OCI-LY7 (cell line): ENCODE results near the gene GLT8D2. TPM values are rescaled to one million over a fixed set of nuclear protein-coding genes. Genes with fewer than 3 reads are reported as not detected.

ENCODE experiments used
- BruUV-seq: library from RNA; stranded (reverse); fragments of 400-500 nt; replicated peaks from 2 replicates; lab custom pipeline; 2021; lab: Mats Ljungman, UMichigan
- CTCF ChIA-PET: fragments of 300-600 bp; sonication (Branson Sonifier 250); formaldehyde crosslinking; loops from one replicate; lab custom pipeline; 2022; ENCODE audit warnings: antibody characterized with exemption; ENCODE audit not compliant: unreplicated experiment; lab: Charles Lee
- POLR2A ChIA-PET: fragments of 300-600 bp; sonication (Branson Sonifier 250); formaldehyde crosslinking; loops from one replicate; lab custom pipeline; 2022; ENCODE audit warnings: antibody characterized with exemption; lab: Charles Lee
- DNase-seq: peaks from one replicate; pipeline ENCODE4 v3.0.0-alpha.2; 2015; ENCODE audit warnings: low spot score
- H2AFZ ChIP-seq: fragments of 200-600 bp; sonication (generic), shearing (Covaris generic); 2 replicates; pipeline ENCODE4 v1.6.1; 2014; ENCODE audit warnings: mild to moderate bottlenecking, antibody characterized with exemption, low read length, moderate library complexity
- H3K27ac ChIP-seq: fragments of 200-600 bp; sonication (generic); 2 replicates; pipeline ENCODE4 v1.5.1; 2014; ENCODE audit warnings: mixed run types, low read depth, mild to moderate bottlenecking, moderate library complexity, low read length, inconsistent platforms; ENCODE audit not compliant: poor library complexity, severe bottlenecking
- H3K36me3 ChIP-seq: fragments of 200-600 bp; sonication (generic); 2 replicates; pipeline ENCODE4 v1.6.1; 2014; ENCODE audit warnings: mild to moderate bottlenecking, antibody characterized with exemption, low read length, moderate library complexity, mixed read lengths; ENCODE audit not compliant: insufficient read depth
- H3K4me1 ChIP-seq: fragments of 200-600 bp; sonication (generic); 2 replicates; pipeline ENCODE4 v1.5.1; 2014; ENCODE audit warnings: mild to moderate bottlenecking, low read length; ENCODE audit not compliant: insufficient read depth, poor library complexity, severe bottlenecking
- H3K4me2 ChIP-seq: fragments of 200-600 bp; sonication (generic); 2 replicates; pipeline ENCODE4 v1.6.1; 2014; ENCODE audit warnings: mild to moderate bottlenecking, low read length
- H3K4me3 ChIP-seq: fragments of 200-600 bp; sonication (generic); 2 replicates; pipeline ENCODE4 v1.5.1; 2014; ENCODE audit warnings: mild to moderate bottlenecking, low read depth, low read length; ENCODE audit not compliant: poor library complexity, severe bottlenecking
- H3K79me2 ChIP-seq: fragments of 200-600 bp; sonication (generic); 2 replicates; pipeline ENCODE4 v1.6.1; 2016; ENCODE audit warnings: low read depth, mild to moderate bottlenecking, low read length, moderate library complexity, mixed read lengths; ENCODE audit not compliant: insufficient read depth
- H3K9me2 ChIP-seq: fragments of 200-600 bp; sonication (generic); 2 replicates; pipeline ENCODE4 v1.6.1; 2016; ENCODE audit warnings: mild to moderate bottlenecking, low read length, mixed read lengths; ENCODE audit not compliant: insufficient read depth
- H3K9me3 ChIP-seq: fragments of 200-600 bp; sonication (generic); 2 replicates; pipeline ENCODE4 v1.6.1; 2014; ENCODE audit warnings: mild to moderate bottlenecking, mixed run types, low read length, mixed read lengths
- H4K20me1 ChIP-seq: fragments of 200-600 bp; sonication (generic); 2 replicates; pipeline ENCODE4 v1.6.1; 2014; ENCODE audit warnings: mild to moderate bottlenecking, antibody characterized with exemption, low read length, moderate library complexity, mixed read lengths; ENCODE audit not compliant: insufficient read depth
- EZH2phosphoT487 ChIP-seq: fragments of 200-600 bp; sonication (generic); IDR thresholded peaks from 2 replicates; pipeline ENCODE4 v1.6.1; 2018; ENCODE audit warnings: low read depth, borderline replicate concordance, mild to moderate bottlenecking, mixed run types, antibody characterized with exemption, low read length, moderate library complexity, mixed read lengths
- intact Hi-C: fragments of 100-400 bp; cut with micrococcal nuclease; formaldehyde crosslinking; loops from one replicate; pipeline ENCODE4 v1.10.0; 2022; ENCODE audit not compliant: unreplicated experiment
- total RNA-seq, 2 experiments: library from RNA; depleted of rRNA in 1 of 2; stranded (reverse); fragments of >200 nt in 1 of 2; shearing (Covaris generic) in 1 of 2; gene quantifications; 2 replicates each; pipeline ENCODE4 v1.2.3, GENCODE V29; 2014 to 2022
- TF ChIP-seq, protein P1 (sequence below): fragments of 200-600 bp; sonication (generic); conservative IDR thresholded peaks from 2 replicates; pipeline ENCODE4 v1.5.1; 2014; ENCODE audit warnings: mild to moderate bottlenecking, antibody characterized with exemption, low read length, moderate library complexity, mixed read lengths

GLT8D2 gene
- total RNA-seq, 2 experiments from 2014 or later: not detected

DNA sequence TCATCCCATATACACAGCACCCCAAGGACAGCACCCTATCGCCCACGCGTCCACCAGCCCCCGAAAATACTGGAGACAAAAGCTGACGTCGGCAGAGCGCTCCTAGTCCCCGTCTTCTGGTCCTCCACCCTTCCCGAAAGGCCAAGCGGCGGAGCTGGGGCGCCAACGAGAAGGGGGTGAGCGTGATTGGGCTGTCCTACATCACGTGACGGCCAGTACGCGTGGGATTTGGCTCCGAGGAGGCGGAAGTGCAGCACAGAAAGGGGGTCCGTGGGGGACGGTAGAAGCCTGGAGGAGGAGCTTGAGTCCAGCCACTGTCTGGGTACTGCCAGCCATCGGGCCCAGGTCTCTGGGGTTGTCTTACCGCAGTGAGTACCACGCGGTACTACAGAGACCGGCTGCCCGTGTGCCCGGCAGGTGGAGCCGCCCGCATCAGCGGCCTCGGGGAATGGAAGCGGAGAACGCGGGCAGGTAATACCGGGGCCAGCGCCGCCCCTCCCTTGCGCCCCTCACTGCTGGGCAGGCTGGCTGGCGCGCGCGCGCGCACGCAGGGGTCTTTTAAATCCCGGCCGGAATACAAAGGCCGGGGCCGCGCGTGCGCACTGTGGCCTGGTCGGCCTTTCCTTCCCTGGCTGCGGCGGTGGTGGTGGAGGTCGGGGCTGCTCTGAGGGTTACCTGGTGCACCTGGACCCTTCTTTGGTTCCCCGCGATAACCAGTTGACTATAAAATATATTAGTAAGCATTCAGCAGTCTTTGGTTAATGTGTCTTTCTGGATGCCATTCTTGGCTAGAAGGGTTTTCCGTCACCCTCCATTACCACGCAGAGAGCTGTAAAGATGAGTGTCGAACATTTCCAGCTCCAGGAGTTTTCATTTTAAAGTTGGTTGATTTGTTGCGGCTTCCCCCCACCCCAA, 84.1 kb downstream of the GLT8D2 start, which contains the start of gene TDG:
TDG (plus strand) TSS at position 283 of the 915 bp plus-strand sequence; CDS start at position 449, 166 bp downstream.
- no TSS peak for BruUV-seq
- ChIA-PET CTCF (interaction anchor here (0.6 to 1.6 kb wide), 2 partner anchors 9 to 12 kb away, joined by 3 to 5 read pairs; a partner anchor contains a TSS), POLR2A (interaction anchor here (0.6 to 5.3 kb wide), 15 partner anchors 8 to 322 kb away, joined by 3 to 52 read pairs (median 6); partner anchors contain the start of genes HSP90B1 and NFYB)
- no peak for TF ChIP-seq EZH2phosphoT487
- TF ChIP-seq, protein P1, sequence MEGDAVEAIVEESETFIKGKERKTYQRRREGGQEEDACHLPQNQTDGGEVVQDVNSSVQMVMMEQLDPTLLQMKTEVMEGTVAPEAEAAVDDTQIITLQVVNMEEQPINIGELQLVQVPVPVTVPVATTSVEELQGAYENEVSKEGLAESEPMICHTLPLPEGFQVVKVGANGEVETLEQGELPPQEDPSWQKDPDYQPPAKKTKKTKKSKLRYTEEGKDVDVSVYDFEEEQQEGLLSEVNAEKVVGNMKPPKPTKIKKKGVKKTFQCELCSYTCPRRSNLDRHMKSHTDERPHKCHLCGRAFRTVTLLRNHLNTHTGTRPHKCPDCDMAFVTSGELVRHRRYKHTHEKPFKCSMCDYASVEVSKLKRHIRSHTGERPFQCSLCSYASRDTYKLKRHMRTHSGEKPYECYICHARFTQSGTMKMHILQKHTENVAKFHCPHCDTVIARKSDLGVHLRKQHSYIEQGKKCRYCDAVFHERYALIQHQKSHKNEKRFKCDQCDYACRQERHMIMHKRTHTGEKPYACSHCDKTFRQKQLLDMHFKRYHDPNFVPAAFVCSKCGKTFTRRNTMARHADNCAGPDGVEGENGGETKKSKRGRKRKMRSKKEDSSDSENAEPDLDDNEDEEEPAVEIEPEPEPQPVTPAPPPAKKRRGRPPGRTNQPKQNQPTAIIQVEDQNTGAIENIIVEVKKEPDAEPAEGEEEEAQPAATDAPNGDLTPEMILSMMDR: peak; percentile 28; the same call in 1 of the 2 replicates
- peaks cover 73% of the 10 kb centered on the region for H3K79me2 ChIP-seq
- H3K4me1 ChIP-seq: peaks cover 40% of the 10 kb centered on the region
- peaks cover 35% of the 10 kb centered on the region for H3K36me3 ChIP-seq
- H4K20me1 ChIP-seq: peaks cover 11% of the 10 kb centered on the region; the same call in 1 of the 2 replicates
- H2AFZ ChIP-seq: peak within 1 kb of the TSS; percentile 72
- H3K4me3 ChIP-seq: peak within 1 kb of the TSS; percentile 87
- DNase-seq: peak; percentile 98
- intact Hi-C loops: loop anchor here (1.0 to 2.0 kb wide), 3 partner anchors 9 to 321 kb away; partner anchors contain the start of gene HSP90B1
- peak within 1 kb of the TSS; percentile 95 for H3K4me2 ChIP-seq
- no peaks in the 10 kb centered on the region for H3K9me3 ChIP-seq
- H3K27ac ChIP-seq: peak within 1 kb of the TSS; percentile 69
- no peaks in the 10 kb centered on the region for H3K9me2 ChIP-seq

DNA sequence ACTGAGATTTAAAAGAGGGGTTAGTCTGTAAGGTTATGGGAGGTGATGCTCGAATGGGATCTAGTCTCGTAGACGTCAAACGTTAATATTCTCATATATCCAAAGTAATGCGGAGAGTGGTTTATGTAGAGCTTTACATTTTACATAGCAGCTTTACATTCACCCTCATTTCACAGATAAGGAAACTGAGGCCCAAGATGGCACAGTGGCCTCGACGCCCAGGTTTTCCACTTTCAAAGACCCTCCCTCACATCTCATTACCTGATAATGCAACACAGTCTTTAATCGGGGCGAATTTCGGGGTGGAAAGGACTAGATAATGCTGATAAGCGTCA, 84.8 kb downstream of the GLT8D2 start:
- Histone ChIP-seq H3K27ac (peak overlapping the region; percentile 69), H3K79me2 (peaks cover 66% of the 10 kb centered on the region), H4K20me1 (peaks cover 10% of the 10 kb centered on the region; the same call in 1 of the 2 replicates), H2AFZ (peak overlapping the region; percentile 72), H3K9me3 (no peaks in the 10 kb centered on the region), H3K9me2 (no peaks in the 10 kb centered on the region), H3K4me1 (peaks cover 40% of the 10 kb centered on the region), H3K4me2 (peak overlapping the region; percentile 95), H3K4me3 (peak overlapping the region; percentile 87), H3K36me3 (peaks cover 31% of the 10 kb centered on the region)
- ChIA-PET CTCF (interaction anchor here (0.6 to 1.6 kb wide), 3 partner anchors 9 to 36 kb away, joined by 3 to 5 read pairs (median 4); a partner anchor contains a TSS), POLR2A (interaction anchor here (0.8 to 5.3 kb wide), 11 partner anchors 9 to 322 kb away, joined by 3 to 52 read pairs (median 6); partner anchors contain the start of genes HSP90B1 and NFYB)
- no peak for DNase-seq
- TSS peak; percentile 97 for BruUV-seq
- intact Hi-C loops: loop anchor here (1.0 kb wide), 2 partner anchors 8 to 35 kb away; partner anchors contain the start of gene HSP90B1
- no peak for TF ChIP-seq EZH2phosphoT487
- TF ChIP-seq, protein P1: no peak
